Measurements from ENCODE around the gene SLC45A2. TPM values are rescaled to one million over a fixed set of nuclear protein-coding genes. Genes with fewer than 3 reads are reported as not detected.

The SLC45A2 gene
- total RNA-seq, 1 experiment from 2014 or later = not detected

DNA sequence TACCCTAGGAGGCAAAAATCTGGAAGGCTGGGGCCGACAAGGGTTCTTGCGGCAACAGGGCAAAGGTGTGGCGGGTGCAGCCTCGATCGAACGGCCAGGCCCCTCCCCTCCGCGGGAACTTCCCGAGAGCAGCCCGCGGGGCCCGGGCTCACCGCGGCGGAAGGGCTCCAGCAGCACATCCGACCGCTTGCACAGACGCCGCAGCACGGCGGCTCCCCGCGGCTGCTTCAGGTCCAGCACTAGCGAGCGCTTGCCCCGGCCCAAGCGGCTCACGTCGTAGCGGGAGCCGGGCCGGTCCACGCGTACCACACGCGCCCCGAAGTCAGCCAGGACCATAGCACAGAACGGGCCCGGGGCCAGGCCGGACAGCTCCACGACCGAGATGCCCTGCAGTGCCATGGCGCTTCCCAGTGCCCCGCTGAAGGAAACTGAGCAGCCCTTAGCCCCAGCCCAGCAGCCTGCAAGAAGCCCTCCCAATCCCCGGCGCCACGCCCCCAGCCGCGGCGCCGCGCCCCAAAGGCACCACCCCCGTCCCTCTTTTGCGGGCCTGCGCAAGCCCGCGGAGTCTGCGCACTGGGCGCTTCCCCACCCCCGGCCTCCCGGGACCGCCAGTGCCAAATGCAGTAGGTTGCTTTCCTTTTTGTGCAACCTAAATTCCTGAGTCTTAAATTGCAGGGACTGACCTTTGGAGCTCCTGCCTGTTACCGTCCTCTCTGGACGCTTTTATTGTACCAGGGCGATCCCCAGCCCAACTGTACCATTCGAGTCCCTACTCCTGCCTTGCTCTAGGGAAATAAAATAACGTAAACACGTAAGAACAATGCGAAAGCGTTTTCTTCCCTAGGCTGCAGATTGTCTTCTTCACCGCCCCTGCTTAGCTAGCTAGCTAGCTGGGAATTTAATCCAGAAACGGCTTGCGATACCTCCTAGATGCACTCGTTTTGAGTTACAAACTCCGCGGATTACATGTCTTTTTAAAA lies 23.4 kb upstream of the SLC45A2 start, which contains the start of gene AMACR:
Gene AMACR, minus strand, starts transcription at position 430 of the 980 bp plus-strand sequence. Its CDS starts 31 bp downstream, at position 399.
- DNase-seq (ENCODE audit: low read depth) = peak; percentile 92

DNA sequence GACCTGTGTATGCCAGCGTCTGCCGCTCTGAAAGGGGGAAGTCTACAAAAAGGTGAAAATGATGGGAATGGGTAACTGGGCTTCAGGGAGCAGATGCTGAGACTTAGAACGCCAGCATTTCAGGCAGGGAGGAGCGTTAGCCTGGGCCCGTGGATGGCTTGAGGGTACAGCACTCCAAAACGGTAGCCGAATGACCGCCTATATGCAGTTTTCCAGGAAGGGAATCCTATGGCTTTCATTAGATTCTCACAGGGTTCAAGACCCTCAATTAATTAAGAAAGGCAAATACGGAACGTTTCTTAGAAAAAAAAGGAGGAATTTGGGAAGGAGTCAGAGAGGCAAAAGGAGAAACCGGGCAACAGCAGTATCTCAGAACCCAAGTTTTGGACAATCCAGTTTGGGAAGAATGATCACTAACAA lies 22.7 kb upstream of the SLC45A2 start:
- DNase-seq (ENCODE audit: low read depth) = peak; percentile 16

- DNase-seq (ENCODE audit: low read depth) = no peak
These were observed 21.2 kb upstream of the SLC45A2 start for GRCh38 chr5:34005681-34006080.

DNA sequence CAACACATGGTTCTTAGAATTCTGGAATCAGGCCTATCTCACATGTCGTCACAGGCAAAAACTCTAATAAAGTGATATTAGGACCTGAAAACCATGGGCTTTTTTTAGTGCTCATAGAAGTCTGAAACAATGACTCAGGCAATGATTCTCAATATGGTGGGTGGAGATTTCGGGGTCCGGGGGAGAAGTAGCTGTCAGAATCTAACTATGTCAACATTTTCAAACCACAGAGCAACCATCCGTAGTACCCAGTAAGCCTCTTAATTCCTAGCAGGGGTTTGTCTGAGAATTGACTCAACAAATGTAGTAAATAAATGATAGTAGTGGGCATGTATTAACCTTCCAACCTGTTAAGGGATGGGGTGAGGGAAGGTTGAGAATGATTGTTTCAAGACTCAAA lies 20.7 kb upstream of the SLC45A2 start:
- no peak for DNase-seq (ENCODE audit: low read depth)

GRCh38 chr5:34003941-34004340 lies 19.4 kb upstream of the SLC45A2 start:
- DNase-seq (ENCODE audit: low read depth) = no peak

DNA sequence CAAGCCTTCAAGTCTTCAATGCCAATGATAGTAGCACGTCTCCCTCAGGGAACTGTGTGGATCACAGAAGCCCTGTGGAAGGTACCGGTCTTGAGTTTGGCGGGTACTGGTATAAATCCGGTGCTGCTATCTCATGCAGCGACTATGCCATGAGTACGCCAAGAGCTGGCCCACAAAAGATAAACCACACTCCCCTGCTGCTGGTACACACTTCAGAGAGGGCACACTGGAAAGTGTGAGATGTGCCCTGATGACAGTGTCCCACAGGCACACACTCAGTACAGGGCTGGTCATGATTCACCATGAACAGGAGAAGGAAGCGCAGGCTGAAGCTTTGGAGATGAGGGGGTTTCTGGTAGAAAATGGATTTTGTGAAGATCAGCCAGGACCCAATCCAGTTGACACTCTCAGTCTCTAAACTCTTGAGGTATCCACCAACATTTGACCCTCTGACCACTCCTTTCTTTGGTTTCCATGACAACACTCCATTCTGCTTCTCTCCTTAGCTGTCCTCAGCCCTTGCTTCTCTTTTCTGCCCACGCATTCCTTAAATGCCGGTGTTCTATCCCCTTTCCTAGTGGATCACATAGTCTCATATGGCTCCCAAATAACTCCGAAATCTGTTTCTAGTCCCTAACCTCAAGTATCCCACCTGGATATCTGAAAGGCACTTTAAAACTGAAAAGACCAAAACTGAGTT lies 18.3 kb upstream of the SLC45A2 start:
- peak; percentile 34 for DNase-seq (ENCODE audit: low read depth)

GRCh38 chr5:34001241-34001841 lies 16.8 kb upstream of the SLC45A2 start:
- DNase-seq (ENCODE audit: low read depth) = peak; percentile 66

DNA sequence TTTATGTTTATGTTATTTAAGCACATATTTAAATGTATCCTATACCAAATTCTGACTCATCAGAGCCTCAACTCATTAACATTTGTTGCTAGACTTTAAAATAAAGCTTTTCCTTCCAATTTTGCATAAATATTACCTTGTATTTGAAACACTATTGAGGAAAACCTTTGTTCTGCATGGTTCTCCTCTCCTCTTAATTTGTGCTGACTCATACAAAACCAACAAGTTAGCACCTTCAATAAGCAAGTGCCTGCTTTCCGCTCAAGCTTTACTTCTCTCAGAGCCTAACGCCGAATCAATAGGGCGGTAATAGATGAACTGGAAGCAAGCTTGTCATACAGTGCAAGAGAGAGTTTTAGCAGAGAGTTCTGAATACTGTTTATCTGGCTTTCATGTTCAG lies 15.5 kb upstream of the SLC45A2 start:
- DNase-seq (ENCODE audit: low read depth) = no peak

- peak; percentile 81 for DNase-seq (ENCODE audit: low read depth)
These were observed 13.0 kb upstream of the SLC45A2 start for GRCh38 chr5:33997331-33997983.

DNA sequence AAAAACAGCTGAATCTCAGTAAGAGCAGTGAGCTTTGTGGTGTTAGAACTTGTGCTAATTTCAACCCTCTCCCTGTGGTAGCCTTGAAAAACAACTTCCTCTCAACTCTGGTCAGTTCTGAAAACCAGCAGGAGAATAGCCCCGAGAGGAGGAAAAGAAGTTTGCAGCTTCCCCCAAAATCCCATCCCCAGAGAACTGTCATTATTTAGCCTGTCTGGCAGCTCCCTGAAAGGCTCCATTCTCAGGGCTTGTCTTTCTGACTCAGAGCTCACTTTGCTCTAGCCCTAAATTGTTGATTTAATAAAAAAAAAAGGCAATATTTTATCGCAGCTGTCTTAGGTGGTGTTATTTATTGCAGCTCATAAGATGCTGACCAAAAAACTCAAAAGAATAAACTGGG lies 11.4 kb upstream of the SLC45A2 start:
- no peak for DNase-seq (ENCODE audit: low read depth)

GRCh38 chr5:33994845-33995244 lies 10.4 kb upstream of the SLC45A2 start:
- DNase-seq (ENCODE audit: low read depth) = peak; percentile 47

GRCh38 chr5:33992864-33993263 lies 8.4 kb upstream of the SLC45A2 start:
- DNase-seq (ENCODE audit: low read depth) = no peak

DNA sequence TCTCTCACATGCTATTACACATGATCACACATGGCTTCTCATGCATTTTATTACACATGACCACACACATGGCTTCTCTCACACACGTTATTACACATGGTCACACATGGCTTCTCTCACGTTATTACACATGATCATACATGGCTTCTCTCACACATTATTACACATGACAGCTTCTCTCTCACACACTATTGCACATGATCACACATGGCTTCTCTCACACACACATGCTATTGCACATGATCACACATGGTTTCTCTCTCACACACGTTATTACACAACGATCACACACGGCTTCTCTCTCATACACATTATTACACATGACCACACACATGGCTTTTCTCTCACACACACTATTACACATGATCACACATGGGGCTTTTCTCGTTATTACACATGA lies 954 bp upstream of the SLC45A2 start:
- DNase-seq (ENCODE audit: low read depth) = no peak

DNA sequence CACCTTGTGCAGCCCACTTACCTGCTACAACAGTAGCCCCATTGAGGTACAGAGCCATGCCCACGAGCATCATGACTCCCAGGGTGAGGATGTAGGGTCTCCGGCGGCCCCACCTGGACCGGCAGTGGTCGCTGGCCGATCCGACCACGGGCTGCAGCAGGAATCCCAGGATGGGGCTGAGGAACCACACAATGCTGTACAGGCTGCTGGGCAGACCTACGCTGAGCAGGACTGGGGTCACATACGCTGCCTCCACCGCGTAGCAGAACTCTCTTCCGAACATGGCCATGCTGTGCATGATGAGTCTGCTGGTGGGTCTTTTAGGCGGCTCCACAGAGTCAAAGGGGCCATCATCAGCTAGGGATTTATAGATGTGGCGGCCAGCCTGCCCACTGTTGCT lies 315 bp downstream of the SLC45A2 start:
- DNase-seq (ENCODE audit: low read depth) = no peak

- peak; percentile 90 for DNase-seq (ENCODE audit: low read depth)
These were observed 2.9 kb downstream of the SLC45A2 start for GRCh38 chr5:33981408-33982162.

DNA sequence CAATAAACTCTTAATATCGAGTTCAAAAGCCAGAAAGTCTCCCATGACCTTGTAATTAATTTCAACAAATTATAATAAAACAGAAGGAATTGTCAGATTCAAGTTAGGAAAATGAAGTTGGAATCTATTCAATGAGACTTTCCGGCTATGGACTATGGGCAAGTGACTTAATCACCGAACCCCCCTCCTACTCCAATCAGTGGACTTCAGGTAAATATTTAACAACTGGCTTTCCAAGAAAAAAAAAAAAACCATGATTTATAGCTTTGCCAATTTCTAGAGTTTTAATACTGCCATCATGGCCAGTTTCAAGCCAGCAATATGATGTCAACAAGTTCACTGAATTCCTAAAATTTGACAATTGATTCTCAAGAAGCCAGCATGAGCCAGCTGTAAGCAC lies 4.5 kb downstream of the SLC45A2 start:
- no peak for DNase-seq (ENCODE audit: low read depth)

DNA sequence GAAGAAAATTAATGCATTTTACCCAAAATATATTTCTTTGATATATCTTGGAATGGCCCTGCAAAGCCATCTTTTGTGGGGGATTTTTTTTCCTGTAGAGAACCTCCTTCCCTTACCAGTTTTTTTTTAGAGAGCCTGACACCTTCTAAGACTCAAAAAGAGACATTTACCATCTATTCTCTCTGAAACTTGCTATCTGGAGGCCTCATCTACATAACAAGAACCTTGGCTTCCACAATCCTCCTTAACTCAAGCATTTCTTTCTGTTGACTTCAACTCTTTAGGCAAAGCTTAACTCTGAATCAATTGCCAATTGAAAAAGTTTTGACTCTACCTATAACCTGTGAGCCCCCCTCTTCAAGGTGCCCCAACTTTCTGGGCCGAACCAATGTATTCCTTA lies 6.2 kb downstream of the SLC45A2 start:
- DNase-seq (ENCODE audit: low read depth) = no peak

DNA sequence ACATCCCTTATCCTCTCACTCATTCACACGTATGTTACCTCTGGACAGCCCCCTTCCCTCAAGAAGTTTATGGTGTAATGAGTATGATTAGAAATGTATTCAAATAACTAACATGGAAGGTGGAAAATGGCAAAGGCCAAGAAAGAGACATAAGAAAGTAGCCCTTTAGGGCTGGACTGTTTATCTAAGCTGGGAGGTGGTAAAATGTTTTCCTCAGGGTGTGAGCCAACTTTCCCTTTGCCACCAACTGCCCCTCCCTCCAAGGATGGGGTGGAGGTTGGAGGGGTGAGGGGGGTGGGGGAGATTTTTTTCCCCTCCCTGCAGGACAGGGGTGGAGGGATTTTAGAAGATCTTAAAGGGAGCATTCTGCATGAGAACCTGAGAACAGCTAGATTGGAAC lies 8.2 kb downstream of the SLC45A2 start:
- no peak for DNase-seq (ENCODE audit: low read depth)

GRCh38 chr5:33975852-33976251 lies 8.6 kb downstream of the SLC45A2 start:
- DNase-seq (ENCODE audit: low read depth) = no peak

DNA sequence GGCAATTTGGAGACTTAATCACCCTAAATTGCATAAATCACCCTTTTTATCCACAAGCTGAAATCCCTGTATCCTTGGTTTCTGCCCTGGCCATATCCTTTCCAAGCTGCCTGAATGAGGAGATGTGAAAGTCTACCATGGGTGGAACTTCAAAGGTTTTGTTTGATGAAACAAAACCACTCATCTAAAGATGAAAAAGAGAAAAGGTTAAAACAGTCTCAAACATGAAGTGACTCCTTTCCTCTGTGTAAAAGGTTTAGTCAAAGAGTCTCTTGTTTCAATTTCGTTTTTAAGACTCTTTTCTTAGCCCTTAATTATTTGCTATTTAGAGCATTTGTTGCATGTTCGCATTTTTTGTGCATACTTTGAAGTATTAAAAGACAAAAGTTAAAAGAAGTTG lies 11.2 kb downstream of the SLC45A2 start:
- DNase-seq (ENCODE audit: low read depth) = no peak

Data from M059J (cell line).